ENCODE results near the gene ANKRD55. TPM values are rescaled to one million over a fixed set of nuclear protein-coding genes. Genes with fewer than 3 reads are reported as not detected.

The ANKRD55 gene
- total RNA-seq, 1 experiment from 2014 or later = not detected

- H3K27ac ChIP-seq = no peak overlapping the region
- no peaks in the 10 kb centered on the region for H3K4me1 ChIP-seq (replicated peaks)
- H3K27me3 ChIP-seq (replicated peaks) = no peaks in the 10 kb centered on the region
- no peaks in the 10 kb centered on the region for H3K9me3 ChIP-seq (replicated peaks)
- no peaks in the 10 kb centered on the region for H3K36me3 ChIP-seq
- no peak overlapping the region for H3K4me3 ChIP-seq
- DNase-seq (ENCODE audit: low read depth in 1 of 2, low spot score in 2 of 2) = no peak
Observed at GRCh38 chr5:56147659-56148230, 85.4 kb downstream of the ANKRD55 start.

GRCh38 chr5:56147106-56147505, 86.0 kb downstream of the ANKRD55 start:
- Histone ChIP-seq H3K9me3 (replicated peaks) (no peaks in the 10 kb centered on the region), H3K27ac (no peak overlapping the region), H3K36me3 (no peaks in the 10 kb centered on the region), H3K4me3 (no peak overlapping the region), H3K27me3 (replicated peaks) (no peaks in the 10 kb centered on the region), H3K4me1 (replicated peaks) (no peaks in the 10 kb centered on the region)
- no peak for DNase-seq (ENCODE audit: low read depth in 1 of 2, low spot score in 2 of 2)

GRCh38 chr5:56146674-56147073, 86.5 kb downstream of the ANKRD55 start:
- no peaks in the 10 kb centered on the region for H3K27me3 ChIP-seq (replicated peaks)
- H3K36me3 ChIP-seq = no peaks in the 10 kb centered on the region
- H3K4me1 ChIP-seq (replicated peaks) = no peaks in the 10 kb centered on the region
- no peak overlapping the region for H3K27ac ChIP-seq
- H3K4me3 ChIP-seq = no peak overlapping the region
- no peak for DNase-seq (ENCODE audit: low read depth in 1 of 2, low spot score in 2 of 2)
- H3K9me3 ChIP-seq (replicated peaks) = no peaks in the 10 kb centered on the region

DNA sequence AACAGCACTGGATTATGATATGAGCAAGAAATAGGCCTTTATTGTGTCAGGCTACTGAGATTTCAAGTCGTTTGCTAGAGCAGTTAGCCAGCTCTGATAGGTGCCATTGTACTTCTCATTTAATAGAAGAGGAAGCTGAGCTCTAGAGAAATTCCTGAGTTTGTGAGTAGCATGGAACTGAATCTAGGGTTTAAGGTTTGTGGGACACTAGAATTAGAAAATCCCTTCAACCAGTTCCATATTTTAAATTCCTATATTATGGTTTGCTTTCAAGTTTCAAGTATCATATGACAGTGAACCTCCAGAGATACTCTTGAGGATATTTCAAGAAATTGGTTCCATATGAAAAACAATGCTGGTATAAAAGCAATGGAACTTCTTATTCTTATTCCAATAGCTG, 87.6 kb downstream of the ANKRD55 start:
- no peaks in the 10 kb centered on the region for H3K27me3 ChIP-seq (replicated peaks)
- DNase-seq (ENCODE audit: low read depth in 1 of 2, low spot score in 2 of 2) = no peak

GRCh38 chr5:56145106-56145505, 88.0 kb downstream of the ANKRD55 start:
- Histone ChIP-seq H3K4me1 (replicated peaks) (no peaks in the 10 kb centered on the region), H3K36me3 (no peaks in the 10 kb centered on the region), H3K4me3 (no peak overlapping the region), H3K9me3 (replicated peaks) (no peaks in the 10 kb centered on the region), H3K27me3 (replicated peaks) (no peaks in the 10 kb centered on the region), H3K27ac (no peak overlapping the region)
- no peak for DNase-seq (ENCODE audit: low read depth in 1 of 2, low spot score in 2 of 2)

More for the DNA sequence above, 87.6 kb downstream of the ANKRD55 start:
- Histone ChIP-seq H3K27ac (no peak overlapping the region), H3K36me3 (no peaks in the 10 kb centered on the region), H3K4me1 (replicated peaks) (no peaks in the 10 kb centered on the region), H3K9me3 (replicated peaks) (no peaks in the 10 kb centered on the region), H3K4me3 (no peak overlapping the region)

DNA sequence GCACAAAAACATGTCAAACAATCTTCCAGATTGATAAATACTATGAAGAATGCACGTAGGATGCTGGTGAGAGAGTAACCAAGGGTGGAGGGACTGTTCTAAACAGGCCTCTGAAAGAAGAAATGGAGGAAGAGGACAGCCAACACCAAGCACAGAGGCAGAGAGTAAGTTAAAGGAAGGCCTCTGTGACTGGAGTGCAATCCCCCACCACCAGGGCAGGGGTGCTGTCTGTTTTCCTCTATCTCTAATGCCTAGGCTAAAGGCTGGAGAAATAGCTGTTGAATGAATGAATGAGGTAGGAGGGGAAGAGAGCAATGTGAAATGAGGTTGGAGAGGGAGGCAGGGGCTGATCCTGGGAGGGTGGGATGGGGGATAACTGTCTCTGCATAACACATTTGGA, 88.9 kb downstream of the ANKRD55 start:
- Histone ChIP-seq H3K9me3 (replicated peaks) (no peaks in the 10 kb centered on the region), H3K36me3 (no peaks in the 10 kb centered on the region), H3K4me3 (no peak overlapping the region), H3K27me3 (replicated peaks) (no peaks in the 10 kb centered on the region), H3K4me1 (replicated peaks) (no peaks in the 10 kb centered on the region), H3K27ac (no peak overlapping the region)
- DNase-seq (ENCODE audit: low read depth in 1 of 2, low spot score in 2 of 2) = no peak

DNA sequence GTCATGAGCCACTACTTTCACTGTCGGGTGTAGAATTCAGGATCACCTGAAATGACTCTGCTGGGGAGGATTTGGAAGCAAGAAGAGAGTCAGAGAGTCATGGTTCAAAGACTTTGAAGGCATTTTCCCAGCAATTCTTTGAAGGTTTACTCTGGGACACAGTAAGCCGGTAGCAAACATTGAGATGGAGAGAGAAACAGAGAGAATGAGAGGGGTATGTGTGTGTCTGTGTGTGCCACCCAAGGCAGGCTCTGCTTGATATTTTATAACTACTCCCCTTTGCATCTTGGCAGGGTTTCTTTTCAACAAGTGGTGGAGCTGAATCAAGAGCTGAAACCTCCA, 89.8 kb downstream of the ANKRD55 start:
- H3K27me3 ChIP-seq (replicated peaks) = no peaks in the 10 kb centered on the region
- H3K36me3 ChIP-seq = no peaks in the 10 kb centered on the region
- no peaks in the 10 kb centered on the region for H3K9me3 ChIP-seq (replicated peaks)
- DNase-seq (ENCODE audit: low read depth in 1 of 2, low spot score in 2 of 2) = no peak
- H3K27ac ChIP-seq = no peak overlapping the region
- H3K4me1 ChIP-seq (replicated peaks) = no peaks in the 10 kb centered on the region
- no peak overlapping the region for H3K4me3 ChIP-seq

DNA sequence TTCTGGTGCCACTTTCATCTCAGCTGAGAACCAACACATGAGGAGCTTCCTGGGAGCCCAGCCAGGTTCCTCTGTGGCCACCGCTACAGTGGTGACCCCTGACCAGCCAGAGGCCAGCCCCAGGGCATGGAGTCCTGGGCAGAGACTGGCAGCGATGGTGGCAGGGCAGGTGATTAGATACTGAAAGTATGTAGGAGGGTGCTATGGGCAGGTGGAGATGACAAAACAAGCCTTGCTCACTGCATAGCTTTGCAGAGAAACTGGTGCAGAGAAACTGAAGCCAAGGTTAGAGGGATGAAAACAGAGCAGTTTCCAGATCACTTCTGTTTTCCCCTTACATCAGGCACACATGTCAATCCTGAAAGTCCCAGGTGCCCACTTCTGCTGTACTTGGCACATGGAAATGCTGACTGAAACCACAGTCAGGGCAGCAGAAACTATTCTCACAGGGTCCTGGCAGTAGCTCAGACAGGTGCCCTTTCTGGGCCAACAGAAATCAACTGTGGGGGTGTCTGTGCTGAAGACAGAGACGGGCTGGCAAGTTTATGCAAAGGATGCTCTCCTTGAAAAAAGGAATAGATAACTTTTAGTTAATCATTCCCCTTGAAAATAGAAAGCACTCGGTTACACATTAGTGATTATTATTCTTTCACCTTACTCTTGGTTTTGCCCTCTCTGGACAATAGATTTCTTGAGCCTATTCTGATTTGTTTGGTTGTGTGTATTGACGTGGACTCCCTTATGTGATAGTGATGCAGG, 90.3 kb downstream of the ANKRD55 start:
- Histone ChIP-seq H3K9me3 (replicated peaks) (no peaks in the 10 kb centered on the region), H3K27ac (no peak overlapping the region), H3K4me3 (no peak overlapping the region), H3K27me3 (replicated peaks) (no peaks in the 10 kb centered on the region), H3K36me3 (no peaks in the 10 kb centered on the region), H3K4me1 (replicated peaks) (no peaks in the 10 kb centered on the region)
- no peak for DNase-seq (ENCODE audit: low read depth in 1 of 2, low spot score in 2 of 2)

GRCh38 chr5:56142233-56142613, 90.9 kb downstream of the ANKRD55 start:
- no peak for DNase-seq (ENCODE audit: low read depth in 1 of 2, low spot score in 2 of 2)
- no peak overlapping the region for H3K4me3 ChIP-seq
- H3K4me1 ChIP-seq (replicated peaks) = no peaks in the 10 kb centered on the region

DNA sequence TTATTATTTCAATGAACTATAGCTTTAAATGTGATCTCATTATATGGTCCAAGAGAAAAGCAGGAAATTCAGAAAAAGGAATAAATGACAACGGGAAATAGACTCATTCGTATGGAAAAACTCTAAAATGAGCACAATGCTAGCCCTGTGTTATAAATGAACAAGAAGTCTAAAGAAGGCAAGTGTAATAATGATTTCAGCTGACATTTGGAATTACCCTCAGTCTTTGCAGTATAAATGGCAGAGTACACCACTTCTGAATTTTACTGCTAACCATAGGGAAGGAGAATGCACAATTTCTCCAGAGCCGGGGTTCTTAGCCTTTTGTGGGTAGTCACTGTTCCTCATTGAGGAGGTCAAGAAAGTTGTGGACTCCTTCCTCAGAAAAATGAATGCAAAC, 93.1 kb downstream of the ANKRD55 start:
- DNase-seq (ENCODE audit: low read depth in 1 of 2, low spot score in 2 of 2) = no peak
- Histone ChIP-seq H3K27ac (no peak overlapping the region), H3K36me3 (no peaks in the 10 kb centered on the region), H3K27me3 (replicated peaks) (no peaks in the 10 kb centered on the region), H3K9me3 (replicated peaks) (no peaks in the 10 kb centered on the region), H3K4me3 (no peak overlapping the region), H3K4me1 (replicated peaks) (no peaks in the 10 kb centered on the region)

More at GRCh38 chr5:56142233-56142613, 90.9 kb downstream of the ANKRD55 start:
- H3K9me3 ChIP-seq (replicated peaks) = no peaks in the 10 kb centered on the region
- no peaks in the 10 kb centered on the region for H3K36me3 ChIP-seq
- H3K27ac ChIP-seq = no peak overlapping the region
- H3K27me3 ChIP-seq (replicated peaks) = no peaks in the 10 kb centered on the region

- H3K36me3 ChIP-seq = no peaks in the 10 kb centered on the region; the same call in 1 of the 2 replicates
- H3K27me3 ChIP-seq (replicated peaks) = no peaks in the 10 kb centered on the region
- H3K4me1 ChIP-seq (replicated peaks) = peaks cover 20% of the 10 kb centered on the region
- no peak overlapping the region for H3K4me3 ChIP-seq
- H3K27ac ChIP-seq = no peak overlapping the region
- no peaks in the 10 kb centered on the region for H3K9me3 ChIP-seq (replicated peaks)
- no peak for DNase-seq (ENCODE audit: low read depth in 1 of 2, low spot score in 2 of 2)
Observed at GRCh38 chr5:56130664-56131063, 102.5 kb downstream of the ANKRD55 start.

GRCh38 chr5:56129288-56129687, 103.8 kb downstream of the ANKRD55 start:
- Histone ChIP-seq H3K36me3 (no peaks in the 10 kb centered on the region; the same call in 1 of the 2 replicates), H3K4me1 (replicated peaks) (peaks cover 31% of the 10 kb centered on the region)

DNA sequence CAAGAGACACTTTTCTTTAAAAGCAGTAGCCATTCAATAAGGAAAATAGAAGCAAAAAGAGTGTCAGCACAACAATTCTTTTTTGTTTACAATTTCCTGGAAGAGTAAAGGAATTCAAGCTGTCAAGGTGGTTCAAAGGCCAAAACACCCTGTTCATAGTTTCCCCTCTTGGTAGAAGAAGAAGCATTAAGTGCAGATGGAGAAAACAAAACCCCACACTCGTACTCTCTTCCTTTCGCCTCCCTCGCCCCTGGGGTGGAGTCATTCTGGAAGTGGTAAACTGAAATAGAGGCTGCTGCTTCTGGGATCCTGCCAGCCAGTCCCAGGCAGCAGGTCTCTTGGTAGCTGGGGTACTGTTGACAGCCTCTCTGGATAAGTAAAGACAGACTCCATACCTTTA, 105.0 kb downstream of the ANKRD55 start:
- H3K4me3 ChIP-seq = no peak overlapping the region
- DNase-seq (ENCODE audit: low read depth in 1 of 2, low spot score in 2 of 2) = peak in 1 of 2 experiments; percentile 11
- H3K9me3 ChIP-seq (replicated peaks) = no peaks in the 10 kb centered on the region
- no peaks in the 10 kb centered on the region; the same call in 1 of the 2 replicates for H3K36me3 ChIP-seq
- peaks cover 41% of the 10 kb centered on the region for H3K4me1 ChIP-seq (replicated peaks)
- no peaks in the 10 kb centered on the region for H3K27me3 ChIP-seq (replicated peaks)
- peak overlapping the region; percentile 5; the same call in 1 of the 2 replicates for H3K27ac ChIP-seq

More at GRCh38 chr5:56129288-56129687, 103.8 kb downstream of the ANKRD55 start:
- no peaks in the 10 kb centered on the region for H3K9me3 ChIP-seq (replicated peaks)
- H3K4me3 ChIP-seq = no peak overlapping the region
- H3K27me3 ChIP-seq (replicated peaks) = no peaks in the 10 kb centered on the region
- H3K27ac ChIP-seq = no peak overlapping the region
- no peak for DNase-seq (ENCODE audit: low read depth in 1 of 2, low spot score in 2 of 2)

DNA sequence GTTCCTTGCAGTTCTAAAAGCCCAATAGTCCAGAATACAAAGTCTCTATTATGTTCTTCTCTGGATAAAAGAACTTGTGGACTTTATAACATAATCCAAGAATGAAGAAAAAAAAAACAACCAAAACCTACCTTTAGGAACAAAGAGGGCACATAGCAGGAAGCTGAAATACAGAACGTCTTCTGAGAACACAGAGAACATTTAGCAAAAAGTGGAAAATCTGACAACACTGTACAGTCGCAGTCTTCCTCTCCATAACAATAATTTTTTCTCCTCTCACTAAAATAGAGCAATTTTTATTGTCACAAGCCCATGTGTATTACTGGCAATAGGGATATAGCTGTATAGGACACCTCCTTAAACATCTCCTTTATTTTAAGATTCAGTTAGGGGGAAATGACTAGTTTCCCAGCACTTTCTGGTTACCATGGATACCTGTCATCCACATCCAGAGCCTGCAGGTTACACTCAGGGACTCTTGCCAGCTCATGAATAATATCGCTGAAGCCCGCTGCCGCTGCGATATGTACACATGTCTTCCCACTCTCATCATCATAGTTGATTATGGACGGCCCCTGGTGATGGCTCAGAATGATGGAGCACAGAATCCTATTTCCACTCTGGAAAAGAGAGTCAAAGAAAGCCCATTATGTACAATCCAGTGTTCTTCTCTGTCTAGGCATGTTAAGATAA, 106.5 kb downstream of the ANKRD55 start:
- Histone ChIP-seq H3K27me3 (replicated peaks) (no peaks in the 10 kb centered on the region), H3K27ac (no peak overlapping the region), H3K4me1 (replicated peaks) (peaks cover 47% of the 10 kb centered on the region), H3K9me3 (replicated peaks) (no peaks in the 10 kb centered on the region), H3K4me3 (no peak overlapping the region), H3K36me3 (no peaks in the 10 kb centered on the region; the same call in 1 of the 2 replicates)
- no peak for DNase-seq (ENCODE audit: low read depth in 1 of 2, low spot score in 2 of 2)
